Measurements from ENCODE around the gene ZNF33B. TPM values are rescaled to one million over a fixed set of nuclear protein-coding genes. Genes with fewer than 3 reads are reported as not detected.

The ZNF33B gene
- total RNA-seq, 1 donor from 2014 or later, result 16.3 TPM

GRCh38 chr10:42637142-42637541 is 1.2 kb downstream of the ZNF33B start:
- Histone ChIP-seq H3K4me3 (no peak overlapping the region), H3K36me3 (peaks cover 12% of the 10 kb centered on the region), H3K27ac (replicated peaks) (peak overlapping the region; percentile 98), H3K27me3 (ENCODE audit: low read depth) (no peaks in the 10 kb centered on the region), H3K4me1 (peaks cover 17% of the 10 kb centered on the region), H3K9me3 (replicated peaks) (no peaks in the 10 kb centered on the region)
- intact Hi-C loops (cut with micrococcal nuclease), result no loop called here
- TF ChIP-seq, protein P1, sequence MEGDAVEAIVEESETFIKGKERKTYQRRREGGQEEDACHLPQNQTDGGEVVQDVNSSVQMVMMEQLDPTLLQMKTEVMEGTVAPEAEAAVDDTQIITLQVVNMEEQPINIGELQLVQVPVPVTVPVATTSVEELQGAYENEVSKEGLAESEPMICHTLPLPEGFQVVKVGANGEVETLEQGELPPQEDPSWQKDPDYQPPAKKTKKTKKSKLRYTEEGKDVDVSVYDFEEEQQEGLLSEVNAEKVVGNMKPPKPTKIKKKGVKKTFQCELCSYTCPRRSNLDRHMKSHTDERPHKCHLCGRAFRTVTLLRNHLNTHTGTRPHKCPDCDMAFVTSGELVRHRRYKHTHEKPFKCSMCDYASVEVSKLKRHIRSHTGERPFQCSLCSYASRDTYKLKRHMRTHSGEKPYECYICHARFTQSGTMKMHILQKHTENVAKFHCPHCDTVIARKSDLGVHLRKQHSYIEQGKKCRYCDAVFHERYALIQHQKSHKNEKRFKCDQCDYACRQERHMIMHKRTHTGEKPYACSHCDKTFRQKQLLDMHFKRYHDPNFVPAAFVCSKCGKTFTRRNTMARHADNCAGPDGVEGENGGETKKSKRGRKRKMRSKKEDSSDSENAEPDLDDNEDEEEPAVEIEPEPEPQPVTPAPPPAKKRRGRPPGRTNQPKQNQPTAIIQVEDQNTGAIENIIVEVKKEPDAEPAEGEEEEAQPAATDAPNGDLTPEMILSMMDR (IDR thresholded peaks at IDR 0.05; ENCODE audit: borderline replicate concordance), result no peak
- no peak for DNase-seq

- Histone ChIP-seq H3K4me1 (peaks cover 17% of the 10 kb centered on the region), H3K27ac (replicated peaks) (no peak overlapping the region), H3K36me3 (peaks cover 32% of the 10 kb centered on the region), H3K27me3 (ENCODE audit: low read depth) (no peaks in the 10 kb centered on the region), H3K4me3 (no peak overlapping the region), H3K9me3 (replicated peaks) (no peaks in the 10 kb centered on the region)
- TF ChIP-seq, protein P1 (IDR thresholded peaks at IDR 0.05; ENCODE audit: borderline replicate concordance), result no peak
- intact Hi-C loops (cut with micrococcal nuclease), result no loop called here
- DNase-seq, result no peak
Observed at GRCh38 chr10:42635098-42635497, 3.3 kb downstream of the ZNF33B start.

DNA sequence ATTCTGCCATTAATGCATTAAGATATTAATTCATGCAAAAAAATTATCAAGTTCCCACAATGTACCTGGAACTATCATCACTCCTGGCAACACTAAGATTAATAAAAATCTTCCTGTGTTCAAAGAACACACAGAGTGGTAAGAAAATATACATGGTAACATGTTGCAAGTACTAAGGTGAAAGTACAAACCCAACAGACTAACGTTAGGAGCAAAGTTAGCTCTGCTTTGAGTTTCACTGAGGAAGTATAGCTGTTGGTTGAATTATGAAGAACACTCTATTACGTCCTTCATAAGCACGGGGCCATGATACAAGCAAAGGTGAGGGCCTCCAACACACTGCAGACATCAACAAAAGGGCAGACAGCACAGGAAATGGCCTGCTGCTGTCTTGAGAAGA is 5.8 kb downstream of the ZNF33B start:
- peaks cover 53% of the 10 kb centered on the region for H3K36me3 ChIP-seq

GRCh38 chr10:42630537-42631134 is 7.7 kb downstream of the ZNF33B start:
- TF ChIP-seq, protein P1 (IDR thresholded peaks at IDR 0.05; ENCODE audit: borderline replicate concordance), result no peak
- no peaks in the 10 kb centered on the region for H3K4me1 ChIP-seq
- H3K27ac ChIP-seq (replicated peaks), result no peak overlapping the region
- H3K9me3 ChIP-seq (replicated peaks), result no peaks in the 10 kb centered on the region
- no peak for DNase-seq
- no peak overlapping the region for H3K4me3 ChIP-seq
- H3K36me3 ChIP-seq, result peaks cover 64% of the 10 kb centered on the region
- intact Hi-C loops (cut with micrococcal nuclease), result no loop called here
- no peaks in the 10 kb centered on the region for H3K27me3 ChIP-seq (ENCODE audit: low read depth)

More for the DNA sequence above, 5.8 kb downstream of the ZNF33B start:
- no peaks in the 10 kb centered on the region for H3K27me3 ChIP-seq (ENCODE audit: low read depth)
- H3K4me1 ChIP-seq, result peaks cover 1% of the 10 kb centered on the region
- TF ChIP-seq, protein P1 (IDR thresholded peaks at IDR 0.05; ENCODE audit: borderline replicate concordance), result no peak
- intact Hi-C loops (cut with micrococcal nuclease), result no loop called here
- no peak for DNase-seq
- H3K9me3 ChIP-seq (replicated peaks), result no peaks in the 10 kb centered on the region
- H3K4me3 ChIP-seq, result no peak overlapping the region
- no peak overlapping the region for H3K27ac ChIP-seq (replicated peaks)

- H3K4me1 ChIP-seq, result no peaks in the 10 kb centered on the region
- no peaks in the 10 kb centered on the region for H3K27me3 ChIP-seq (ENCODE audit: low read depth)
- no peak overlapping the region for H3K27ac ChIP-seq (replicated peaks)
- peaks cover 10% of the 10 kb centered on the region for H3K9me3 ChIP-seq (replicated peaks)
- H3K36me3 ChIP-seq, result peaks cover 65% of the 10 kb centered on the region
- no peak for DNase-seq
- H3K4me3 ChIP-seq, result no peak overlapping the region
- TF ChIP-seq, protein P1 (IDR thresholded peaks at IDR 0.05; ENCODE audit: borderline replicate concordance), result no peak
- intact Hi-C loops (cut with micrococcal nuclease), result no loop called here
Observed at GRCh38 chr10:42623929-42624328, 14.4 kb downstream of the ZNF33B start.

Measured in left ventricle myocardium inferior (tissue), 1 donor.